HepG2 (cell line): ENCODE results near the gene CTSZ. TPM values are rescaled to one million over a fixed set of nuclear protein-coding genes. Genes with fewer than 3 reads are reported as not detected.
A peak's percentile ranks its signal among the peaks of the same experiment; 100 is the strongest.

ENCODE experiments used
- HMGXB3 ChIP-seq: sonication (generic); formaldehyde crosslinking; IDR thresholded peaks from 2 replicates; pipeline ENCODE4 v1.4.0; 2020; ENCODE audit warnings: missing genetic modification reagents, borderline replicate concordance
- ZFP37 ChIP-seq: sonication (generic); formaldehyde crosslinking; IDR thresholded peaks from 2 replicates; pipeline ENCODE4 v1.4.0; 2020; ENCODE audit warnings: missing genetic modification reagents, borderline replicate concordance
- ZNF121 ChIP-seq: sonication (generic); formaldehyde crosslinking; IDR thresholded peaks from 2 replicates; pipeline ENCODE4 v1.5.0; 2020; ENCODE audit warnings: mild to moderate bottlenecking, missing genetic modification reagents
- ZNF136 ChIP-seq: sonication (generic); formaldehyde crosslinking; IDR thresholded peaks from 2 replicates; pipeline ENCODE4 v1.8.1; 2022; ENCODE audit warnings: low read depth, mild to moderate bottlenecking, moderate library complexity, missing genetic modification reagents
- ZNF660 ChIP-seq: sonication (generic); formaldehyde crosslinking; IDR thresholded peaks from 2 replicates; pipeline ENCODE4 v1.5.1; 2020; ENCODE audit warnings: mild to moderate bottlenecking, low read depth, missing genetic modification reagents, borderline replicate concordance
- ZSCAN25 ChIP-seq: sonication (generic); formaldehyde crosslinking; IDR thresholded peaks from 2 replicates; pipeline ENCODE4 v1.8.0; 2022; ENCODE audit warnings: mild to moderate bottlenecking, missing genetic modification reagents
- polyA plus RNA-seq, 8 experiments: library from polyadenylated mRNA; depleted of rRNA in 3 of 8; stranded (reverse) in 7 of 8; unstranded in 1 of 8; fragments of >200 nt; fragmentation: Illumina TruSeq in 4 of 8; extraction: Trizol in 4 of 8; gene quantifications; 2 replicates each; pipeline versions ENCODE4 v1.2.1 to v1.2.3, GENCODE V29; 2011 to 2016; ENCODE audit warnings: low read depth in 4 of 8, missing spikeins in 1 of 8, mixed read lengths in 1 of 8; ENCODE audit not compliant: insufficient read depth in 1 of 8
- total RNA-seq, 5 experiments: library from RNA; depleted of rRNA; stranded (reverse); fragments of >200 nt; fragmentation: Illumina TruSeq; extraction: Trizol; gene quantifications; 2 replicates each; pipeline ENCODE4 v1.2.3, GENCODE V29; 2016; ENCODE audit warnings: low read depth in 1 of 5
- TF ChIP-seq, protein P1 (sequence below): sonication (generic); formaldehyde crosslinking; IDR thresholded peaks from 2 replicates; pipeline ENCODE4 v1.4.0; 2020; ENCODE audit warnings: missing genetic modification reagents
- TF ChIP-seq, protein P2 (sequence below): sonication (generic); formaldehyde crosslinking; IDR thresholded peaks from 2 replicates; pipeline ENCODE4 v1.5.0; 2020; ENCODE audit warnings: missing genetic modification reagents, mild to moderate bottlenecking, borderline replicate concordance
- TF ChIP-seq, protein P3 (sequence below): sonication (generic); formaldehyde crosslinking; IDR thresholded peaks from one replicate; pipeline ENCODE4 v1.5.1; 2020; ENCODE audit warnings: mild to moderate bottlenecking, missing genetic modification reagents; ENCODE audit errors: not compliant biosample characterization

Gene CTSZ
- total and polyA plus RNA-seq, 2 of the 13 experiments (the other 11 are each of a cell fraction or from before 2014, with no cell fraction given) = 0.33 TPM; not detected in 1

DNA sequence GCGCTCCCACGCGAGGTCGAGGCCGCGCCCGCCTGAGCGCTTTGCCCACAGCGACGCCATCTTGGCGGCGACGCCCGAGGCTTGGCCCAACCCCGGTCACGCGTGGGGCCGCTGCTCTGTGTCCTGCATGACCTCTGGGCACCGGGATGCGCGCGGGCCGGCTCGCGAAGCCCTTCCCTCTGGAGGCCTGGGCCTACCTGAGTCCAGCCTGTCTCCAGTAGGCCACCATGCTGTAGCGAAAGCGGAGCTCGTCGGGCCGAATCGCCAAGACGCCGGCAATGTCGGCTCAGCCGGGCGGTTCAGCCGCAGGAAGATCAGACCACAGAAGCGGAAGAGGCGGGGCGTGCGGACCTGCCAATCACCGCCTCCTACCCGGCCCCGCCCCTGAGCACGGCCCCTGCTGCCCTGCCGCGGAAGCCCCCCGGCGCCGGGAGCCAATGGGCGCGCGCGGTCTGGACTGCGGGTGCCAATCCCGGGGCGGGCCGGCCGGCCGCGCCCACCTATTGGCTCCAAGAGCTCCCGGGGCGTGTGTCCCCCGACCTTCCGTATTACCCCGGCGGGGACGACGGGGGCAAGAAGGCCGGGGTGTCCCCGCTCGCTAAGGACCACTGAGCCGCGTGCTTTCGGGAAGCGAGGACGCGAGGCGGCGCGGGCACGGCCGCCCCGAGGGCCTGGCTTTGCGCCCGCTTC is 25.1 kb upstream of the CTSZ start, which contains the start of gene ATP5F1E (continued):
- peak; percentile 71 for TF ChIP-seq HMGXB3 (CRISPR knock-in tag)
- TF ChIP-seq ZSCAN25 (CRISPR knock-in tag) = no peak
- TF ChIP-seq, protein P1, sequence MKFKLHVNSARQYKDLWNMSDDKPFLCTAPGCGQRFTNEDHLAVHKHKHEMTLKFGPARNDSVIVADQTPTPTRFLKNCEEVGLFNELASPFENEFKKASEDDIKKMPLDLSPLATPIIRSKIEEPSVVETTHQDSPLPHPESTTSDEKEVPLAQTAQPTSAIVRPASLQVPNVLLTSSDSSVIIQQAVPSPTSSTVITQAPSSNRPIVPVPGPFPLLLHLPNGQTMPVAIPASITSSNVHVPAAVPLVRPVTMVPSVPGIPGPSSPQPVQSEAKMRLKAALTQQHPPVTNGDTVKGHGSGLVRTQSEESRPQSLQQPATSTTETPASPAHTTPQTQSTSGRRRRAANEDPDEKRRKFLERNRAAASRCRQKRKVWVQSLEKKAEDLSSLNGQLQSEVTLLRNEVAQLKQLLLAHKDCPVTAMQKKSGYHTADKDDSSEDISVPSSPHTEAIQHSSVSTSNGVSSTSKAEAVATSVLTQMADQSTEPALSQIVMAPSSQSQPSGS (CRISPR knock-in tag) = 0 out of 2 replicates have a peak, but pooled peaks have one; percentile 54
- TF ChIP-seq ZFP37 (CRISPR knock-in tag) = peak; percentile 53
- no peak for TF ChIP-seq ZNF121 (CRISPR knock-in tag)
- TF ChIP-seq, protein P2, sequence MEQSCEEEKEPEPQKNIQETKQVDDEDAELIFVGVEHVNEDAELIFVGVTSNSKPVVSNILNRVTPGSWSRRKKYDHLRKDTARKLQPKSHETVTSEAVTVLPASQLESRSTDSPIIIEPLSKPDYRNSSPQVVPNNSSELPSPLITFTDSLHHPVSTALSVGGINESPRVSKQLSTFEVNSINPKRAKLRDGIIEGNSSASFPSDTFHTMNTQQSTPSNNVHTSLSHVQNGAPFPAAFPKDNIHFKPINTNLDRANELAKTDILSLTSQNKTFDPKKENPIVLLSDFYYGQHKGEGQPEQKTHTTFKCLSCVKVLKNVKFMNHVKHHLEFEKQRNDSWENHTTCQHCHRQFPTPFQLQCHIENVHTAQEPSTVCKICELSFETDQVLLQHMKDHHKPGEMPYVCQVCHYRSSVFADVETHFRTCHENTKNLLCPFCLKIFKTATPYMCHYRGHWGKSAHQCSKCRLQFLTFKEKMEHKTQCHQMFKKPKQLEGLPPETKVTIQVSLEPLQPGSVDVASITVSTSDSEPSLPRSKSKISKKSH (CRISPR knock-in tag) = peak; percentile 93
- peak; percentile 86; the same call in 1 of the 2 replicates for TF ChIP-seq ZNF660 (CRISPR knock-in tag)
- TF ChIP-seq, protein P3, sequence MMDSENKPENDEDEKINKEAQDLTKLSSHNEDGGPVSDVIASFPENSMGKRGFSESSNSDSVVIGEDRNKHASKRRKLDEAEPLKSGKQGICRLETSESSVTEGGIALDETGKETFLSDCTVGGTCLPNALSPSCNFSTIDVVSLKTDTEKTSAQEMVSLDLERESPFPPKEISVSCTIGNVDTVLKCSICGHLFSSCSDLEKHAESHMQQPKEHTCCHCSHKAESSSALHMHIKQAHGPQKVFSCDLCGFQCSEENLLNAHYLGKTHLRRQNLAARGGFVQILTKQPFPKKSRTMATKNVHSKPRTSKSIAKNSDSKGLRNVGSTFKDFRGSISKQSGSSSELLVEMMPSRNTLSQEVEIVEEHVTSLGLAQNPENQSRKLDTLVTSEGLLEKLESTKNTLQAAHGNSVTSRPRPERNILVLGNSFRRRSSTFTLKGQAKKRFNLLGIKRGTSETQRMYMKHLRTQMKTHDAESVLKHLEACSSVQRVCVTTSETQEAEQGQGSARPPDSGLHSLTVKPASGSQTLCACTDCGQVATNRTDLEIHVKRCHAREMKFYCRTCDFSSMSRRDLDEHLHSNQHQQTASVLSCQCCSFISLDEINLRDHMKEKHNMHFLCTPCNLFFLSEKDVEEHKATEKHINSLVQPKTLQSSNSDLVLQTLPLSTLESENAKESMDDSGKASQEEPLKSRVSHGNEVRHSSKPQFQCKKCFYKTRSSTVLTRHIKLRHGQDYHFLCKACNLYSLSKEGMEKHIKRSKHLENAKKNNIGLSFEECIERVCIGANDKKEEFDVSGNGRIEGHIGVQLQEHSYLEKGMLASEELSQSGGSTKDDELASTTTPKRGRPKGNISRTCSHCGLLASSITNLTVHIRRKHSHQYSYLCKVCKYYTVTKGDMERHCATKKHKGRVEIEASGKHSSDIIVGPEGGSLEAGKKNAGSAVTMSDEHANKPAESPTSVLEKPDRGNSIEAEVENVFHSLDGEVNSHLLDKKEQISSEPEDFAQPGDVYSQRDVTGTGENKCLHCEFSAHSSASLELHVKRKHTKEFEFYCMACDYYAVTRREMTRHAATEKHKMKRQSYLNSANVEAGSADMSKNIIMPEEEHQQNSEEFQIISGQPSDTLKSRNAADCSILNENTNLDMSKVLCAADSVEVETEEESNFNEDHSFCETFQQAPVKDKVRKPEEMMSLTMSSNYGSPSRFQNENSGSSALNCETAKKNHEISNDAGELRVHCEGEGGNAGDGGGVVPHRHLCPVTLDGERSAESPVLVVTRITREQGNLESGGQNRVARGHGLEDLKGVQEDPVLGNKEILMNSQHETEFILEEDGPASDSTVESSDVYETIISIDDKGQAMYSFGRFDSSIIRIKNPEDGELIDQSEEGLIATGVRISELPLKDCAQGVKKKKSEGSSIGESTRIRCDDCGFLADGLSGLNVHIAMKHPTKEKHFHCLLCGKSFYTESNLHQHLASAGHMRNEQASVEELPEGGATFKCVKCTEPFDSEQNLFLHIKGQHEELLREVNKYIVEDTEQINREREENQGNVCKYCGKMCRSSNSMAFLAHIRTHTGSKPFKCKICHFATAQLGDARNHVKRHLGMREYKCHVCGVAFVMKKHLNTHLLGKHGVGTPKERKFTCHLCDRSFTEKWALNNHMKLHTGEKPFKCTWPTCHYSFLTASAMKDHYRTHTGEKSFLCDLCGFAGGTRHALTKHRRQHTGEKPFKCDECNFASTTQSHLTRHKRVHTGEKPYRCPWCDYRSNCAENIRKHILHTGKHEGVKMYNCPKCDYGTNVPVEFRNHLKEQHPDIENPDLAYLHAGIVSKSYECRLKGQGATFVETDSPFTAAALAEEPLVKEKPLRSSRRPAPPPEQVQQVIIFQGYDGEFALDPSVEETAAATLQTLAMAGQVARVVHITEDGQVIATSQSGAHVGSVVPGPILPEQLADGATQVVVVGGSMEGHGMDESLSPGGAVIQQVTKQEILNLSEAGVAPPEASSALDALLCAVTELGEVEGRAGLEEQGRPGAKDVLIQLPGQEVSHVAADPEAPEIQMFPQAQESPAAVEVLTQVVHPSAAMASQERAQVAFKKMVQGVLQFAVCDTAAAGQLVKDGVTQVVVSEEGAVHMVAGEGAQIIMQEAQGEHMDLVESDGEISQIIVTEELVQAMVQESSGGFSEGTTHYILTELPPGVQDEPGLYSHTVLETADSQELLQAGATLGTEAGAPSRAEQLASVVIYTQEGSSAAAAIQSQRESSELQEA (CRISPR knock-in tag) = peak; percentile 96
- peak; percentile 84; the same call in 1 of the 2 replicates for TF ChIP-seq ZNF136 (CRISPR knock-in tag)
